ENCODE data around the gene NSG2. TPM values are rescaled to one million over a fixed set of nuclear protein-coding genes. Genes with fewer than 3 reads are reported as not detected.

Gene NSG2
- total RNA-seq, 1 experiment from 2014 or later = not detected

DNA sequence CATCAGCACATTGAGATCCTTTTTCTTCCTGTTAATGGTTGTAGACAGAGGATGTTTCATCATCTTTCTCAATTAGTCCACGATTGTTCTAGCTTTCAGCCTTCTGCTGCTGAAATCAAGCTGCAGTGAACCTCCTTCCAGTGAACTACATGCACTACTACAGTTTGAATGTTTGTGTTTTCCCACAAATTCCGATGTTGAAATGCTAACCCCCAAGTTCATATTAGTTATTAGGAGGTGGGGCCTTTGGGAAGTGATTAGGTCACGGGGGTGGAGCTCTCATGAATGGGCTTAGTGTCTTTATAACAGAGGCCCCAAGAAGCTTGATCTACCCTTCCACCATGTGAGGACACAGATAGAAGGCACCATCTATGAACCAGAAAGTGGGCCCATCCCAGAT lies 32.9 kb downstream of the NSG2 start:
- no TSS peak for BruUV-seq (replicated peaks)
- Mint-ChIP-seq H3K4me1 (ENCODE audit: insufficient read depth, unreplicated experiment) (peaks cover 20% of the 10 kb centered on the region), H3K36me3 (ENCODE audit: insufficient read depth, unreplicated experiment) (peaks cover 5% of the 10 kb centered on the region), H3K4me3 (ENCODE audit: unreplicated experiment) (no peak overlapping the region), H3K9me3 (ENCODE audit: unreplicated experiment) (no peaks in the 10 kb centered on the region), H3K27me3 (ENCODE audit: insufficient read depth, unreplicated experiment) (no peaks in the 10 kb centered on the region), H3K27ac (ENCODE audit: low read depth, unreplicated experiment) (no peak overlapping the region)
- CTCF ChIA-PET = interaction anchor here (0.5 to 1.6 kb wide), 5 partner anchors 8 to 608 kb away, joined by 3 to 8 read pairs (median 4); no protein-coding TSS in a partner anchor
- peak; percentile 21 for DNase-seq (ENCODE audit: unreplicated experiment)
- POLR2A ChIA-PET = no interaction called here
- intact Hi-C loops (cut with micrococcal nuclease) = no loop called here
- TF ChIP-seq, protein P1, sequence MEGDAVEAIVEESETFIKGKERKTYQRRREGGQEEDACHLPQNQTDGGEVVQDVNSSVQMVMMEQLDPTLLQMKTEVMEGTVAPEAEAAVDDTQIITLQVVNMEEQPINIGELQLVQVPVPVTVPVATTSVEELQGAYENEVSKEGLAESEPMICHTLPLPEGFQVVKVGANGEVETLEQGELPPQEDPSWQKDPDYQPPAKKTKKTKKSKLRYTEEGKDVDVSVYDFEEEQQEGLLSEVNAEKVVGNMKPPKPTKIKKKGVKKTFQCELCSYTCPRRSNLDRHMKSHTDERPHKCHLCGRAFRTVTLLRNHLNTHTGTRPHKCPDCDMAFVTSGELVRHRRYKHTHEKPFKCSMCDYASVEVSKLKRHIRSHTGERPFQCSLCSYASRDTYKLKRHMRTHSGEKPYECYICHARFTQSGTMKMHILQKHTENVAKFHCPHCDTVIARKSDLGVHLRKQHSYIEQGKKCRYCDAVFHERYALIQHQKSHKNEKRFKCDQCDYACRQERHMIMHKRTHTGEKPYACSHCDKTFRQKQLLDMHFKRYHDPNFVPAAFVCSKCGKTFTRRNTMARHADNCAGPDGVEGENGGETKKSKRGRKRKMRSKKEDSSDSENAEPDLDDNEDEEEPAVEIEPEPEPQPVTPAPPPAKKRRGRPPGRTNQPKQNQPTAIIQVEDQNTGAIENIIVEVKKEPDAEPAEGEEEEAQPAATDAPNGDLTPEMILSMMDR (IDR thresholded peaks at IDR 0.05; ENCODE audit: unreplicated experiment) = no peak

DNA sequence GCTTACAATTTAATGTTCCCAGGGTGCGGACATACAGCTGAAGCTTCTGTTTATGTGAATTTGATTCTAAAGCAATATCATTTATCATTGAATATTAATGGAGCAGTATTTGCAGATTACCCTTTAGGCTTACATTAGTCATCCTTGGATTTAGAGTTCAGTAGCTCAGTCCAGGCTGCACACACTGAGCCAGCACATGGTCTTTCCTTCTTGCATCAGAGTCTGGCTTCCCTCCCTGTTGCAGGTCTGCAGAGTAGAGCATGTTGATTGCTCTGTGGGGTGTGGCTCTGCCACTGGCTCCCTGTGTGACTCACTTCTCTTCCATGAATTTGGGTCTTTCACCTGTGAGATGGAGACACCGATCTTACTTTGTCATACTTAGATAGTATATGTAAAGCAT lies 36.8 kb downstream of the NSG2 start:
- no TSS peak for BruUV-seq (replicated peaks)
- peaks cover 25% of the 10 kb centered on the region for H3K4me1 Mint-ChIP-seq (ENCODE audit: insufficient read depth, unreplicated experiment)
- DNase-seq (ENCODE audit: unreplicated experiment) = peak; percentile 93
- intact Hi-C loops (cut with micrococcal nuclease) = loop anchor here (2.0 kb wide), 1 partner anchor 77 kb away; no protein-coding TSS in a partner anchor
- H3K9me3 Mint-ChIP-seq (ENCODE audit: unreplicated experiment) = no peaks in the 10 kb centered on the region
- peaks cover 4% of the 10 kb centered on the region for H3K36me3 Mint-ChIP-seq (ENCODE audit: insufficient read depth, unreplicated experiment)
- no peaks in the 10 kb centered on the region for H3K27me3 Mint-ChIP-seq (ENCODE audit: insufficient read depth, unreplicated experiment)
- TF ChIP-seq, protein P1 (IDR thresholded peaks at IDR 0.05; ENCODE audit: unreplicated experiment) = no peak
- POLR2A ChIA-PET = interaction anchor here (0.8 to 1.3 kb wide), 3 partner anchors 10 to 235 kb away, joined by 3 to 5 read pairs (median 3); no protein-coding TSS in a partner anchor
- H3K27ac Mint-ChIP-seq (ENCODE audit: low read depth, unreplicated experiment) = no peak overlapping the region
- no peak overlapping the region for H3K4me3 Mint-ChIP-seq (ENCODE audit: unreplicated experiment)
- CTCF ChIA-PET = interaction anchor here (0.9 to 1.4 kb wide), 3 partner anchors 11 to 230 kb away, joined by 3 to 5 read pairs (median 4); partner anchors contain the start of gene NSG2

DNA sequence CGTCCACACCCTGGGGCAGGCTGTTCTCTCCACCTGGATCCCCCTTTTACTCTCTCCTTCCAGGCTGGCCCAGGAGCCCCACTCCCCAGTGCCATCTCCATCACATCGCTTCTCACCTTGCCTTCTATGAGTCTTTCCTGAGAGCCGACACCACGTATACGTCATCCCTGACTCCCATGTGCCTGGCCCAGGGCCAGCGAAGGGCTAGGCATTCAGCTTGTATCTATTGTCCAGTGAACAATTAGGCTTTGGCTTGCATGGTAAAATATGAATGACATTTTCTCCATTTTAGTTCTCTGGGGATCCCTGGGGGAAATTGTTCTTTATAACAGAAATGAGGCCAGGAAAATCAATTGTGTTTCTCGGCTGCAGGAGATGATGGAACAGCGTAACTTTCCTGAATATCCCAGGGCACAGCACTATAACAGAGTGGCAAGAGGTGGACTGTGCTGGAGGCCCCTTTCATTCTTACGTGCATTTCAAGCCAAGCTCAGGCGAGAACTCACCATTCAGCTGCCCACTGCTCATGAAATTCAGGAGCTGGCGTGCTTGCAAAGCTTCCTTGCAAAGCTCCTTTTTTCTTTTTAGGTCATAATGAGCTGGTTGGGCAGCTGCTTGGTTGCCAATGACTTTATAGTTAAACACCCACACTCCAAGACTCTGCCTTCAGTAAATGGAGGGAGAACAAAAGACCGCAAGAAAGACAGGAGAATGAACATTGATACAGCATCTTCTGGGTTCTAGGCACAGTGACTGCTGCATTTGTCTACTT lies 37.7 kb downstream of the NSG2 start:
- intact Hi-C loops (cut with micrococcal nuclease) = loop anchor here (2.0 kb wide), 1 partner anchor 76 kb away; no protein-coding TSS in a partner anchor
- peak; percentile 54 for DNase-seq (ENCODE audit: unreplicated experiment)
- POLR2A ChIA-PET = interaction anchor here (1.3 kb wide), 1 partner anchor 37 kb away, joined by 3 read pairs; no protein-coding TSS in a partner anchor
- CTCF ChIA-PET = interaction anchor here (0.9 to 1.4 kb wide), 3 partner anchors 10 to 229 kb away, joined by 3 to 5 read pairs (median 4); partner anchors contain the start of gene NSG2
- Mint-ChIP-seq H3K36me3 (ENCODE audit: insufficient read depth, unreplicated experiment) (no peaks in the 10 kb centered on the region), H3K27ac (ENCODE audit: low read depth, unreplicated experiment) (no peak overlapping the region), H3K4me1 (ENCODE audit: insufficient read depth, unreplicated experiment) (peaks cover 22% of the 10 kb centered on the region), H3K9me3 (ENCODE audit: unreplicated experiment) (no peaks in the 10 kb centered on the region), H3K27me3 (ENCODE audit: insufficient read depth, unreplicated experiment) (no peaks in the 10 kb centered on the region), H3K4me3 (ENCODE audit: unreplicated experiment) (no peak overlapping the region)
- no TSS peak for BruUV-seq (replicated peaks)
- TF ChIP-seq, protein P1 (IDR thresholded peaks at IDR 0.05; ENCODE audit: unreplicated experiment) = no peak

DNA sequence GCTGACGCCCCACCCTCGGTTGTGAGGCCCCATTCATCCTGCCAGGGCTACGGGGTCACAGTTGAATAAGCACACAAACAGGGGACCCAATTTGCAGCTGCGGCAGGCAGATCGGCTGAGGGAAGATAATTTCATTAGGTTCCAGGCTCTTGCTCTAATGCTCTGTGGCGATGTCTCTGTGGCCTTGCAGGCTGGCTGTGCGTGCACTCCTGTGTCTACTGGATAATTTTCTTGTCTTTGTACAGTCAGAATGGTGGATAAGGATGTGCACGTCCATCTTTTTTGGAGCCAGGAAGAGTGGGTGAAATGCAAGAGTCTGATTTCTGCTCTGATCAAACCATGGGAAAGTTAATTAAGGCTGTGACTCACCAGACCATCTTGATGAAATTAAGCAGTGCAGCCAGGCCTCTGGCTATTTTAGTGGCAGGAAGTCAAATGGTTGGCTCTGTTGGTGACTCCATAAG lies 39.2 kb downstream of the NSG2 start:
- Mint-ChIP-seq H3K27ac (ENCODE audit: low read depth, unreplicated experiment) (no peak overlapping the region), H3K36me3 (ENCODE audit: insufficient read depth, unreplicated experiment) (no peaks in the 10 kb centered on the region), H3K27me3 (ENCODE audit: insufficient read depth, unreplicated experiment) (no peaks in the 10 kb centered on the region), H3K4me1 (ENCODE audit: insufficient read depth, unreplicated experiment) (peaks cover 19% of the 10 kb centered on the region), H3K4me3 (ENCODE audit: unreplicated experiment) (no peak overlapping the region), H3K9me3 (ENCODE audit: unreplicated experiment) (no peaks in the 10 kb centered on the region)
- intact Hi-C loops (cut with micrococcal nuclease) = no loop called here
- TF ChIP-seq, protein P1 (IDR thresholded peaks at IDR 0.05; ENCODE audit: unreplicated experiment) = no peak
- DNase-seq (ENCODE audit: unreplicated experiment) = no peak
- POLR2A ChIA-PET = interaction anchor here (0.9 kb wide), 1 partner anchor 19 kb away, joined by 4 read pairs; no protein-coding TSS in a partner anchor
- BruUV-seq (replicated peaks) = no TSS peak
- CTCF ChIA-PET = interaction anchor here (0.8 kb wide), 1 partner anchor 24 kb away, joined by 3 read pairs; no protein-coding TSS in a partner anchor
